ENCODE data around the gene SPINK4. TPM values are rescaled to one million over a fixed set of nuclear protein-coding genes. Genes with fewer than 3 reads are reported as not detected.
A peak's percentile ranks its signal among the peaks of the same experiment; 100 is the strongest.

Gene SPINK4
- total RNA-seq, 4 donors from 2014 or later = not detected

- intact Hi-C loops (cut with DNase I) = no loop called here
- H3K36me3 ChIP-seq = peaks cover 0 to 46% (median 3%) of the 10 kb centered on the region in 3 donors
- H3K9me3 ChIP-seq = no peaks in the 10 kb centered on the region
- H3K4me1 ChIP-seq = peaks cover 8 to 68% (median 32%) of the 10 kb centered on the region in 3 donors
- peak within 1 kb of the TSS; percentile 59 to 96 (median 66) for H3K4me3 ChIP-seq
- H3K27me3 ChIP-seq = no peaks in the 10 kb centered on the region
- 0 to 1% methylated on average over 12 to 32 of the region's 63 CpGs for WGBS, 2 donors
- TF ChIP-seq CTCF (IDR thresholded peaks at IDR 0.05) = peak in 3 of 6 experiments; percentile 3 to 42 (median 10)
- TF ChIP-seq POLR2A (IDR thresholded peaks at IDR 0.05) = peak in 3 of 4 donors; percentile 89 to 98 (median 93)
- DNase-seq = peak; percentile 86
- peak within 1 kb of the TSS; percentile 94 to 100 (median 96) for H3K27ac ChIP-seq
These were observed 50.5 kb downstream of the SPINK4 start, which contains the start of gene NFX1 for GRCh38 chr9:33290247-33291030. TSS of gene NFX1 (plus strand) at chr9:33290516. CDS start at chr9:33290573, 57 bp downstream.

GRCh38 chr9:33291031-33291397, 51.0 kb downstream of the SPINK4 start:
- no peaks in the 10 kb centered on the region for H3K9me3 ChIP-seq
- TF ChIP-seq POLR2A (IDR thresholded peaks at IDR 0.05) (no peak), CTCF (IDR thresholded peaks at IDR 0.05) (peak in 1 of 6 experiments; percentile 24)

GRCh38 chr9:33291901-33292300, 51.9 kb downstream of the SPINK4 start:
- WGBS, 2 donors = 80 to 85% methylated on average over 5 of the region's 5 CpGs
- no peak for DNase-seq
- H3K4me1 ChIP-seq = peaks cover 11 to 78% (median 41%) of the 10 kb centered on the region in 3 donors
- H3K36me3 ChIP-seq = peaks cover 0 to 51% (median 10%) of the 10 kb centered on the region in 3 donors
- TF ChIP-seq POLR2A (IDR thresholded peaks at IDR 0.05) = no peak
- no peak for TF ChIP-seq CTCF (IDR thresholded peaks at IDR 0.05)
- H3K9me3 ChIP-seq = no peaks in the 10 kb centered on the region
- no peaks in the 10 kb centered on the region for H3K27me3 ChIP-seq
- peak overlapping the region in 2 of 4 donors; percentile 59 to 71 for H3K4me3 ChIP-seq
- peak overlapping the region; percentile 94 to 100 (median 96) for H3K27ac ChIP-seq
- intact Hi-C loops (cut with DNase I) = no loop called here

More at GRCh38 chr9:33291031-33291397, 51.0 kb downstream of the SPINK4 start:
- intact Hi-C loops (cut with DNase I) = no loop called here
- Histone ChIP-seq H3K27me3 (no peaks in the 10 kb centered on the region), H3K36me3 (peaks cover 0 to 46% (median 5%) of the 10 kb centered on the region in 3 donors), H3K4me1 (peaks cover 8 to 74% (median 35%) of the 10 kb centered on the region in 3 donors), H3K27ac (peak overlapping the region; percentile 94 to 100 (median 96)), H3K4me3 (peak overlapping the region; percentile 59 to 96 (median 66))
- DNase-seq = no peak
- 3 to 13% methylated on average over 7 of the region's 7 CpGs for WGBS, 2 donors

GRCh38 chr9:33293782-33294181, 53.8 kb downstream of the SPINK4 start:
- peaks cover 0 to 70% (median 19%) of the 10 kb centered on the region in 3 donors for H3K36me3 ChIP-seq
- H3K27ac ChIP-seq = no peak overlapping the region
- intact Hi-C loops (cut with DNase I) = no loop called here
- no peaks in the 10 kb centered on the region for H3K27me3 ChIP-seq
- no peak for TF ChIP-seq CTCF (IDR thresholded peaks at IDR 0.05)
- no peak for TF ChIP-seq POLR2A (IDR thresholded peaks at IDR 0.05)
- 86 to 89% methylated on average over 2 of the region's 2 CpGs for WGBS, 2 donors
- no peak overlapping the region for H3K4me3 ChIP-seq
- no peaks in the 10 kb centered on the region for H3K9me3 ChIP-seq
- H3K4me1 ChIP-seq = peaks cover 16 to 86% (median 52%) of the 10 kb centered on the region in 3 donors
- DNase-seq = no peak
